IMR-90 (cell line): Measurements from ENCODE around the gene WNT7B. TPM values are rescaled to one million over a fixed set of nuclear protein-coding genes. Genes with fewer than 3 reads are reported as not detected.

Experiments
- ATAC-seq: fragments of 200-7000 bp; cut with Tn5 transposase; 2 replicates; pipeline ENCODE4 v1.9.1; 2020; ENCODE audit warnings: low read depth, mild to moderate bottlenecking, moderate library complexity
- BruUV-seq: library from RNA; stranded (reverse); fragments of 400-500 nt; replicated peaks from 2 replicates; lab custom pipeline; 2021; lab: Mats Ljungman, UMichigan
- CTCF ChIA-PET: fragments of 300-600 bp; formaldehyde crosslinking; extraction: SDS; loops from one replicate; lab custom pipeline; 2021; ENCODE audit warnings: antibody characterized with exemption; lab: Yijun Ruan, JAX
- POLR2A ChIA-PET: fragments of 300-600 bp; sonication (Branson Sonifier 250); formaldehyde crosslinking; loops from one replicate; lab custom pipeline; 2022; ENCODE audit warnings: antibody characterized with exemption; ENCODE audit not compliant: unreplicated experiment; lab: Charles Lee
- DNase-seq: peaks from one replicate; pipeline ENCODE4 v3.0.0; 2013
- H2AFZ ChIP-seq: replicated peaks from 2 replicates; pipeline ENCODE3; 2013; ENCODE audit warnings: low read length, mild to moderate bottlenecking; ENCODE audit not compliant: poor library complexity
- H2AK5ac ChIP-seq: 2 replicates; pipeline ENCODE4 v1.6.1; 2013; ENCODE audit warnings: low read depth, low read length, inconsistent platforms
- H2AK9ac ChIP-seq: replicated peaks from 2 replicates; pipeline ENCODE3; 2013; ENCODE audit warnings: mild to moderate bottlenecking, low read depth, low read length, moderate library complexity; ENCODE audit not compliant: poor library complexity
- H2BK120ac ChIP-seq: 2 replicates; pipeline ENCODE4 v1.6.1; 2013; ENCODE audit warnings: low read depth, low read length, inconsistent platforms
- H2BK15ac ChIP-seq: 3 replicates; pipeline ENCODE4 v1.6.1; 2013; ENCODE audit warnings: low read depth, low read length, inconsistent platforms
- H2BK20ac ChIP-seq: 2 replicates; pipeline ENCODE4 v1.6.1; 2013; ENCODE audit warnings: low read depth, mild to moderate bottlenecking, inconsistent platforms, low read length, moderate library complexity
- H2BK5ac ChIP-seq: 2 replicates; pipeline ENCODE4 v1.6.1; 2013; ENCODE audit warnings: mild to moderate bottlenecking, low read depth, low read length, inconsistent platforms; ENCODE audit not compliant: poor library complexity, severe bottlenecking
- H3K14ac ChIP-seq: replicated peaks from 2 replicates; pipeline ENCODE4 v1.6.1; 2013; ENCODE audit warnings: low read depth, low read length, inconsistent platforms
- H3K18ac ChIP-seq: 2 replicates; pipeline ENCODE4 v1.6.1; 2013; ENCODE audit warnings: low read depth, low read length, control low read depth
- H3K23ac ChIP-seq: 2 replicates; pipeline ENCODE4 v1.6.1; 2013; ENCODE audit warnings: low read depth, low read length, inconsistent platforms
- H3K27ac ChIP-seq: 2 replicates; pipeline ENCODE4 v1.5.1; 2013; ENCODE audit warnings: mild to moderate bottlenecking, control low read depth, low read length; ENCODE audit not compliant: insufficient read depth
- H3K27me3 ChIP-seq: 2 replicates; pipeline ENCODE4 v1.6.1; 2013; ENCODE audit warnings: low read length; ENCODE audit not compliant: control insufficient read depth, insufficient read depth
- H3K36me3 ChIP-seq: 2 replicates; pipeline ENCODE4 v1.6.1; 2013; ENCODE audit warnings: low read length, mixed read lengths; ENCODE audit not compliant: control insufficient read depth, insufficient read depth
- H3K4ac ChIP-seq: 2 replicates; pipeline ENCODE4 v1.6.1; 2013; ENCODE audit warnings: low read depth, low read length, inconsistent platforms
- H3K4me1 ChIP-seq: 2 replicates; pipeline ENCODE4 v1.6.1; 2013; ENCODE audit warnings: low read length, mixed read lengths; ENCODE audit not compliant: control insufficient read depth, insufficient read depth
- H3K4me2 ChIP-seq: 2 replicates; pipeline ENCODE4 v1.6.1; 2013; ENCODE audit warnings: low read depth, mild to moderate bottlenecking, control low read depth, low read length, moderate library complexity
- H3K4me3 ChIP-seq: 2 replicates; pipeline ENCODE4 v1.5.1; 2013; ENCODE audit warnings: low read depth, mild to moderate bottlenecking, control low read depth, low read length, moderate library complexity; ENCODE audit not compliant: insufficient read depth
- H3K56ac ChIP-seq: 2 replicates; pipeline ENCODE4 v1.6.1; 2013; ENCODE audit warnings: low read length, inconsistent platforms; ENCODE audit not compliant: insufficient read depth; ENCODE audit errors: extremely low read depth
- H3K79me1 ChIP-seq, 2 experiments: 2 replicates each; pipeline ENCODE4 v1.6.1; 2013; ENCODE audit warnings: low read length in 2 of 2, inconsistent platforms in 1 of 2, low read depth in 1 of 2
- H3K9ac ChIP-seq: 2 replicates; pipeline ENCODE4 v1.6.1; 2013; ENCODE audit warnings: low read depth, low read length, control low read depth
- H3K9me1 ChIP-seq: 2 replicates; pipeline ENCODE4 v1.6.1; 2013; ENCODE audit warnings: low read length, inconsistent platforms; ENCODE audit not compliant: insufficient read depth
- H3K9me3 ChIP-seq: 2 replicates; pipeline ENCODE4 v1.6.1; 2013; ENCODE audit warnings: low read length; ENCODE audit not compliant: control insufficient read depth, insufficient read depth
- H4K20me1 ChIP-seq: 2 replicates; pipeline ENCODE4 v1.6.1; 2013; ENCODE audit warnings: low read length, inconsistent platforms; ENCODE audit not compliant: insufficient read depth
- H4K5ac ChIP-seq: 2 replicates; pipeline ENCODE4 v1.6.1; 2013; ENCODE audit warnings: mild to moderate bottlenecking, low read depth, low read length, control low read depth
- H4K8ac ChIP-seq, 2 experiments: 2 replicates each; pipeline ENCODE4 v1.6.1; 2013; ENCODE audit warnings: low read depth in 2 of 2, low read length in 2 of 2, control low read depth in 1 of 2, inconsistent platforms in 1 of 2
- H4K91ac ChIP-seq: 2 replicates; pipeline ENCODE4 v1.6.1; 2013; ENCODE audit warnings: low read depth, low read length, inconsistent platforms; ENCODE audit not compliant: insufficient read depth
- BHLHE40 ChIP-seq: fragments of 150-350 bp; IDR thresholded peaks from 2 replicates; pipeline ENCODE4 v1.6.1; 2016; ENCODE audit warnings: mild to moderate bottlenecking, low read depth, low read length
- CEBPB ChIP-seq: IDR thresholded peaks from 2 replicates; pipeline ENCODE4 v1.6.1; 2012; ENCODE audit warnings: low read depth, low read length, improper control_type of control experiment
- CHD1 ChIP-seq: IDR thresholded peaks from 2 replicates; pipeline ENCODE4 v1.6.1; 2012; ENCODE audit warnings: low read depth, low read length, improper control_type of control experiment
- CTCF ChIP-seq: conservative IDR thresholded peaks from 2 replicates; pipeline ENCODE4 v1.5.1; 2012; ENCODE audit warnings: mild to moderate bottlenecking, low read depth, low read length, improper control_type of control experiment
- FOS ChIP-seq: fragments of 150-350 bp; IDR thresholded peaks from 2 replicates; pipeline ENCODE4 v1.6.1; 2016; ENCODE audit warnings: low read depth, low read length
- MAFK ChIP-seq: IDR thresholded peaks from 2 replicates; pipeline ENCODE4 v1.6.1; 2012; ENCODE audit warnings: low read depth, low read length, improper control_type of control experiment
- MAZ ChIP-seq: IDR thresholded peaks from 2 replicates; pipeline ENCODE4 v1.6.1; 2012; ENCODE audit warnings: low read depth, mild to moderate bottlenecking, low read length, improper control_type of control experiment, moderate library complexity, borderline replicate concordance
- MXI1 ChIP-seq: IDR thresholded peaks from 2 replicates; pipeline ENCODE4 v1.6.1; 2012; ENCODE audit warnings: low read depth, mild to moderate bottlenecking, low read length, moderate library complexity, borderline replicate concordance
- NFE2L2 ChIP-seq: fragments of 150-350 bp; IDR thresholded peaks from 2 replicates; pipeline ENCODE4 v1.6.1; 2016; ENCODE audit warnings: low read depth, mild to moderate bottlenecking, low read length
- POLR2A ChIP-seq: IDR thresholded peaks from 2 replicates; pipeline ENCODE4 v1.6.1; 2012; ENCODE audit warnings: mild to moderate bottlenecking, low read depth, low read length
- RAD21 ChIP-seq: IDR thresholded peaks from 2 replicates; pipeline ENCODE4 v1.6.1; 2012; ENCODE audit warnings: low read length, improper control_type of control experiment
- RCOR1 ChIP-seq: IDR thresholded peaks from 2 replicates; pipeline ENCODE4 v1.6.1; 2012; ENCODE audit warnings: mild to moderate bottlenecking, low read length, improper control_type of control experiment; ENCODE audit not compliant: insufficient replicate concordance
- RFX5 ChIP-seq: IDR thresholded peaks from 2 replicates; pipeline ENCODE4 v1.8.0; 2012; ENCODE audit warnings: low read depth, mild to moderate bottlenecking, low read length, moderate library complexity
- SMC3 ChIP-seq: fragments of 150-350 bp; IDR thresholded peaks from 2 replicates; pipeline ENCODE4 v1.6.1; 2016; ENCODE audit warnings: low read depth, mild to moderate bottlenecking, antibody characterized with exemption, low read length, moderate library complexity
- USF2 ChIP-seq: fragments of 150-350 bp; IDR thresholded peaks from 2 replicates; pipeline ENCODE4 v1.6.1; 2017; ENCODE audit warnings: mild to moderate bottlenecking, antibody characterized with exemption, low read length, low read depth
- WGBS, 2 experiments: methylation state at CpG; one replicate each; pipeline versions ENCODE4 v1.1.5 to v1.1.7; 2013; ENCODE audit warnings: missing lambda C conversion rate in 2 of 2; ENCODE audit not compliant: insufficient read length in 1 of 2; ENCODE audit errors: extremely low coverage in 2 of 2; 5-methylcytosine and 5-hydroxymethylcytosine counted together
- dilution Hi-C: fragments of 300-500 bp; cut with HindIII; formaldehyde crosslinking; loops from one replicate; pipeline ENCODE4 v1.14.3; 2018; ENCODE audit warnings: low sequenced_read_pairs; ENCODE audit not compliant: unreplicated experiment
- in situ Hi-C: fragments of 300-500 bp; cut with MboI; formaldehyde crosslinking; loops from 3 replicates; pipeline ENCODE4 v1.14.3; 2019; ENCODE audit warnings: low sequenced_read_pairs, inconsistent platforms, mixed read lengths
- intact Hi-C: fragments of 100-400 bp; cut with micrococcal nuclease; formaldehyde crosslinking; loops from 2 replicates; pipeline ENCODE4 v1.10.0; 2022
- polyA plus RNA-seq, 3 experiments: library from polyadenylated mRNA; depleted of rRNA; stranded (reverse); fragments of >200 nt; gene quantifications; 2 replicates each; pipeline ENCODE4 v1.2.3, GENCODE V29; 2012; ENCODE audit warnings: low replicate concordance in 1 of 3
- total RNA-seq: library from RNA; depleted of rRNA; stranded (reverse); fragments of >200 nt; gene quantifications from 2 replicates; pipeline ENCODE4 v1.2.3, GENCODE V29; 2012
- TF ChIP-seq, protein P1 (sequence below): fragments of 150-350 bp; IDR thresholded peaks from 2 replicates; pipeline ENCODE4 v1.6.1; 2016; ENCODE audit warnings: low read depth, mild to moderate bottlenecking, low read length, moderate library complexity, borderline replicate concordance

Gene WNT7B
- total and polyA plus RNA-seq, 2 of the 4 experiments (the other 2 are of a cell fraction) = under 0.01 to 0.15 TPM

- Histone ChIP-seq H3K9me1 (peaks cover 17% of the 10 kb centered on the region), H3K27me3 (peaks cover 25% of the 10 kb centered on the region), H4K5ac (no peak overlapping the region), H3K56ac (no peak overlapping the region), H3K27ac (no peak overlapping the region), H3K79me1 (no peaks in the 10 kb centered on the region), H4K91ac (no peak overlapping the region), H2AK9ac (no peak overlapping the region), H3K14ac (no peak overlapping the region), H3K36me3 (no peaks in the 10 kb centered on the region), H4K20me1 (peaks cover 10% of the 10 kb centered on the region; the same call in 1 of the 2 replicates), H2BK20ac (no peak overlapping the region), H2BK120ac (no peak overlapping the region), H3K18ac (no peak overlapping the region), H4K8ac (no peak overlapping the region), H2BK5ac (no peak overlapping the region), H3K23ac (no peak overlapping the region), H3K4me2 (no peak overlapping the region), H2AFZ (peak overlapping the region; percentile 19), H3K9ac (no peak overlapping the region), H2AK5ac (no peak overlapping the region), H3K4me3 (no peak overlapping the region), H3K4me1 (peaks cover 2% of the 10 kb centered on the region; the same call in 1 of the 2 replicates), H2BK15ac (no peak overlapping the region), H3K9me3 (peaks cover 22% of the 10 kb centered on the region), H3K4ac (no peak overlapping the region)
- CTCF ChIA-PET = no interaction called here
- ATAC-seq = no peak
- 58% methylated on average over 4 of the region's 5 CpGs; no CpG with 5 or more reads in 1 of the 2 experiments for WGBS, 2 experiments
- in situ Hi-C loops (loop anchor here (5.0 kb wide), 1 partner anchor 341 kb away; no protein-coding TSS in a partner anchor), intact Hi-C loops (no loop called here), dilution Hi-C loops (no loop called here)
- no peak for DNase-seq
- POLR2A ChIA-PET = no interaction called here
- no TSS peak for BruUV-seq
- TF ChIP-seq USF2 = no peak
- no peak for TF ChIP-seq MXI1
- TF ChIP-seq RCOR1 = no peak
- no peak for TF ChIP-seq CHD1
- no peak for TF ChIP-seq NFE2L2
- no peak for TF ChIP-seq FOS
- TF ChIP-seq CEBPB = no peak
- no peak for TF ChIP-seq MAFK
- TF ChIP-seq CTCF = no peak
- no peak for TF ChIP-seq RFX5
- no peak for TF ChIP-seq POLR2A
- TF ChIP-seq, protein P1, sequence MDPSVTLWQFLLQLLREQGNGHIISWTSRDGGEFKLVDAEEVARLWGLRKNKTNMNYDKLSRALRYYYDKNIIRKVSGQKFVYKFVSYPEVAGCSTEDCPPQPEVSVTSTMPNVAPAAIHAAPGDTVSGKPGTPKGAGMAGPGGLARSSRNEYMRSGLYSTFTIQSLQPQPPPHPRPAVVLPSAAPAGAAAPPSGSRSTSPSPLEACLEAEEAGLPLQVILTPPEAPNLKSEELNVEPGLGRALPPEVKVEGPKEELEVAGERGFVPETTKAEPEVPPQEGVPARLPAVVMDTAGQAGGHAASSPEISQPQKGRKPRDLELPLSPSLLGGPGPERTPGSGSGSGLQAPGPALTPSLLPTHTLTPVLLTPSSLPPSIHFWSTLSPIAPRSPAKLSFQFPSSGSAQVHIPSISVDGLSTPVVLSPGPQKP = no peak
- no peak for TF ChIP-seq SMC3
- TF ChIP-seq BHLHE40 = no peak
- no peak for TF ChIP-seq MAZ
- TF ChIP-seq RAD21 = no peak
These were observed 6.8 kb upstream of the WNT7B start for GRCh38 chr22:45983797-45984196.
